Hepatocyte (in vitro differentiated cells): ENCODE data around the gene STMP1.

Experiments used
- CTCF ChIP-seq: fragments of 200-600 bp; sonication (generic); IDR thresholded peaks from 2 replicates; pipeline ENCODE4 v1.5.1; 2016; ENCODE audit warnings: antibody characterized with exemption, mild to moderate bottlenecking; ENCODE audit not compliant: poor library complexity
- EZH2 ChIP-seq: fragments of 200-600 bp; sonication (generic); IDR thresholded peaks from 2 replicates; pipeline ENCODE4 v1.6.1; 2016; ENCODE audit warnings: antibody characterized with exemption, mild to moderate bottlenecking, borderline replicate concordance
- EZH2phosphoT487 ChIP-seq: fragments of 200-600 bp; sonication (generic); IDR thresholded peaks from one replicate; pipeline ENCODE4 v1.6.1; 2018; ENCODE audit warnings: antibody characterized with exemption, mild to moderate bottlenecking, low read depth, moderate library complexity; ENCODE audit not compliant: unreplicated experiment, severe bottlenecking

GRCh38 chr7:135693558-135693957 lies 31.2 kb downstream of the STMP1 start:
- TF ChIP-seq CTCF (no peak), EZH2 (no peak), EZH2phosphoT487 (no peak)
